H9 (cell line): ENCODE measurements around the gene UTP14A. TPM values are rescaled to one million over a fixed set of nuclear protein-coding genes. Genes with fewer than 3 reads are reported as not detected.

Source experiments
- DNase-seq: peaks from one replicate; pipeline ENCODE4 v3.0.0-alpha.2; 2017
- H2AFZ ChIP-seq: one replicate; pipeline ENCODE4 v1.6.1; 2013; ENCODE audit warnings: mild to moderate bottlenecking, low read length, control low read depth, moderate library complexity
- H2AK5ac ChIP-seq: 2 replicates; pipeline ENCODE4 v1.6.1; 2013; ENCODE audit warnings: low read length, control low read depth, mixed read lengths; ENCODE audit not compliant: insufficient read length
- H2BK120ac ChIP-seq: one replicate; pipeline ENCODE4 v1.6.1; 2013; ENCODE audit warnings: low read depth, mild to moderate bottlenecking, low read length, control low read depth, inconsistent platforms; ENCODE audit not compliant: poor library complexity, severe bottlenecking
- H2BK12ac ChIP-seq: 2 replicates; pipeline ENCODE4 v1.6.1; 2013; ENCODE audit warnings: low read length, control low read depth, mixed read lengths, low read depth; ENCODE audit not compliant: insufficient read length
- H2BK15ac ChIP-seq: 2 replicates; pipeline ENCODE4 v1.6.1; 2013; ENCODE audit warnings: low read depth, low read length, control low read depth
- H2BK20ac ChIP-seq: one replicate; pipeline ENCODE4 v1.6.1; 2013; ENCODE audit warnings: low read depth, mild to moderate bottlenecking, low read length, control low read depth, inconsistent platforms; ENCODE audit not compliant: poor library complexity, severe bottlenecking
- H2BK5ac ChIP-seq: 2 replicates; pipeline ENCODE4 v1.6.1; 2013; ENCODE audit warnings: low read length, control low read depth, mixed read lengths; ENCODE audit not compliant: insufficient read length
- H3K14ac ChIP-seq: 2 replicates; pipeline ENCODE4 v1.6.1; 2013; ENCODE audit warnings: low read length, control low read depth; ENCODE audit not compliant: insufficient read depth
- H3K18ac ChIP-seq: 2 replicates; pipeline ENCODE4 v1.6.1; 2013; ENCODE audit warnings: low read depth, mild to moderate bottlenecking, mixed read lengths, low read length, control low read depth; ENCODE audit not compliant: insufficient read length
- H3K23ac ChIP-seq: 2 replicates; pipeline ENCODE4 v1.6.1; 2013; ENCODE audit warnings: low read length, control low read depth, mixed read lengths, low read depth; ENCODE audit not compliant: insufficient read length
- H3K23me2 ChIP-seq: 2 replicates; pipeline ENCODE4 v1.6.1; 2013; ENCODE audit warnings: low read depth, mild to moderate bottlenecking, mixed read lengths, low read length, control low read depth; ENCODE audit not compliant: insufficient read length, poor library complexity, severe bottlenecking
- H3K27ac ChIP-seq: 2 replicates; pipeline ENCODE4 v1.5.1; 2013; ENCODE audit warnings: low read length, control low read depth, mixed read lengths, low read depth; ENCODE audit not compliant: insufficient read length
- H3K27me3 ChIP-seq: 2 replicates; pipeline ENCODE4 v1.6.1; 2013; ENCODE audit warnings: low read length, control low read depth, inconsistent platforms; ENCODE audit not compliant: insufficient read depth
- H3K4ac ChIP-seq: 2 replicates; pipeline ENCODE4 v1.6.1; 2013; ENCODE audit warnings: low read depth, mild to moderate bottlenecking, control low read depth, inconsistent platforms, low read length, moderate library complexity
- H3K4me1 ChIP-seq: 2 replicates; pipeline ENCODE4 v1.6.1; 2013; ENCODE audit warnings: low read length, control low read depth, inconsistent platforms; ENCODE audit not compliant: insufficient read depth
- H3K4me2 ChIP-seq: 2 replicates; pipeline ENCODE4 v1.6.1; 2013; ENCODE audit warnings: low read length, control low read depth, mixed read lengths; ENCODE audit not compliant: insufficient read length, insufficient read depth
- H3K56ac ChIP-seq: 2 replicates; pipeline ENCODE4 v1.6.1; 2013; ENCODE audit warnings: low read depth, mild to moderate bottlenecking, mixed read lengths, low read length, control low read depth; ENCODE audit not compliant: insufficient read length
- H3K79me1 ChIP-seq: 2 replicates; pipeline ENCODE4 v1.6.1; 2013; ENCODE audit warnings: low read depth, mild to moderate bottlenecking, moderate library complexity, low read length, control low read depth, inconsistent platforms; ENCODE audit not compliant: insufficient read depth, poor library complexity, severe bottlenecking
- H3K79me2 ChIP-seq: 2 replicates; pipeline ENCODE4 v1.6.1; 2013; ENCODE audit warnings: low read length, control low read depth, inconsistent platforms; ENCODE audit not compliant: insufficient read depth
- H3K9ac ChIP-seq: 2 replicates; pipeline ENCODE4 v1.6.1; 2013; ENCODE audit warnings: low read length, control low read depth, mixed read lengths; ENCODE audit not compliant: insufficient read length; ENCODE audit errors: extremely low read depth
- H3K9me3 ChIP-seq: one replicate; pipeline ENCODE4 v1.6.1; 2013; ENCODE audit warnings: low read depth, low read length, inconsistent platforms; ENCODE audit not compliant: control insufficient read depth
- H3T11ph ChIP-seq: one replicate; pipeline ENCODE4 v1.6.1; 2013; ENCODE audit warnings: mild to moderate bottlenecking, low read length, control low read depth, inconsistent platforms
- H4K20me1 ChIP-seq: one replicate; pipeline ENCODE4 v1.6.1; 2013; ENCODE audit not compliant: control insufficient read depth, insufficient read length, insufficient read depth
- H4K5ac ChIP-seq: 2 replicates; pipeline ENCODE4 v1.6.1; 2013; ENCODE audit warnings: low read depth, mild to moderate bottlenecking, mixed read lengths, low read length, control low read depth; ENCODE audit not compliant: insufficient read length
- H4K8ac ChIP-seq: replicated peaks from 2 replicates; pipeline ENCODE4 v1.6.1; 2013; ENCODE audit warnings: low read length, control low read depth, mixed read lengths, low read depth; ENCODE audit not compliant: insufficient read length
- H4K91ac ChIP-seq: 2 replicates; pipeline ENCODE4 v1.6.1; 2013; ENCODE audit warnings: low read depth, mild to moderate bottlenecking, moderate library complexity, mixed read lengths, low read length, control low read depth; ENCODE audit not compliant: insufficient read length
- H3K27ac Mint-ChIP-seq, 3 experiments: 2 replicates in 2 of 3; 3 replicates in 1 of 3; pipeline ENCODE4 v1.8.0; 2020 to 2021; ENCODE audit warnings: mixed read lengths in 3 of 3, mild to moderate bottlenecking in 1 of 3, moderate library complexity in 1 of 3
- H3K27me3 Mint-ChIP-seq: 2 replicates; pipeline ENCODE4 v1.8.0; 2021; ENCODE audit warnings: low read depth, mild to moderate bottlenecking, moderate library complexity, mixed read lengths
- H3K36me3 Mint-ChIP-seq, 3 experiments: 2 replicates in 2 of 3; 3 replicates in 1 of 3; pipeline ENCODE4 v1.8.0; 2020 to 2021; ENCODE audit warnings: low read depth in 3 of 3, mixed read lengths in 3 of 3; ENCODE audit not compliant: insufficient read depth in 1 of 3
- H3K4me1 Mint-ChIP-seq, 2 experiments: 2 replicates each; pipeline ENCODE4 v1.8.0; 2020; ENCODE audit warnings: mixed read lengths in 2 of 2
- H3K4me3 Mint-ChIP-seq, 2 experiments: 2 replicates in 1 of 2; 3 replicates in 1 of 2; pipeline ENCODE4 v1.8.0; 2020 to 2021; ENCODE audit warnings: mild to moderate bottlenecking in 2 of 2, mixed read lengths in 2 of 2, moderate library complexity in 1 of 2
- H3K9me3 Mint-ChIP-seq, 2 experiments: 2 replicates in 1 of 2; 3 replicates in 1 of 2; pipeline ENCODE4 v1.8.0; 2020; ENCODE audit warnings: mild to moderate bottlenecking in 2 of 2, mixed read lengths in 2 of 2, moderate library complexity in 1 of 2
- WGBS: extraction: QIAGEN DNeasy Blood & Tissue Kit; methylation state at CpG from one replicate; pipeline ENCODE4 v1.1.7; 2013; ENCODE audit warnings: missing lambda C conversion rate, low lambda C conversion rate, mixed read lengths; ENCODE audit not compliant: insufficient read length; ENCODE audit errors: extremely low coverage; 5-methylcytosine and 5-hydroxymethylcytosine counted together
- total RNA-seq: library from RNA; stranded (reverse); gene quantifications from 2 replicates; pipeline ENCODE4 v1.2.1, GENCODE V29; 2021
- TF ChIP-seq, protein P1 (sequence below): fragments of 200-600 bp; sonication (generic); conservative IDR thresholded peaks from 3 replicates; pipeline ENCODE4 v1.8.0; 2021; ENCODE audit warnings: antibody characterized with exemption, mild to moderate bottlenecking

The UTP14A gene
- total RNA-seq, 1 experiment from 2014 or later, result 37.0 TPM

DNA sequence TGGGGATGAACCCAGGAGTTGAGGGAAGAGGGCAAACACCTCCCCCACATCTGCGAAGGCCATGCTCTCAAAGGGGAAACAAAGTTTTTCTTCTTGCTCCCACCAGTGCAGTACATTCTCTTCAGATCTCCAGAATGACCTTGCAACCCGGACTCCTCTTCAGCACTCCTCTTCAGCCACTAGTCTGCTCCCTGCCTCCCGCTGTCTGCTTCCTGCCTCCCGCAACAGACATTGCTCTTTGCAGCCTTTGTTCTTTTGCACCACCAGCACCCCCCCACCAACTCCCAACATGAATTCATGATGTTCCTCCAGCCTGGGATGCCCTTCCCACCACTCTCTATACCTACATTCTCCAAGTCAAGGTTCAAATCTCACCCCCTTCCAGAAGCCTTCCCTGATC is 32.1 kb downstream of the UTP14A start:
- no peak overlapping the region for H3K23ac ChIP-seq
- peaks cover 0 to 75% of the 10 kb centered on the region in 2 experiments; a peak in 2 of 5 replicates for H3K9me3 Mint-ChIP-seq
- H3K18ac ChIP-seq, result no peak overlapping the region
- no CpG with 5 or more reads among the region's 4 CpGs for WGBS
- H4K91ac ChIP-seq, result no peak overlapping the region
- H2BK120ac ChIP-seq, result no peak overlapping the region
- no peak overlapping the region for H3K27ac Mint-ChIP-seq
- H4K5ac ChIP-seq, result no peak overlapping the region
- no peak overlapping the region for H3K27ac ChIP-seq
- peaks cover 1 to 4% (median 3%) of the 10 kb centered on the region in 3 experiments; a peak in 4 of 7 replicates for H3K36me3 Mint-ChIP-seq
- H3K27me3 ChIP-seq, result peaks cover 44% of the 10 kb centered on the region
- H3K4me3 Mint-ChIP-seq, result peak overlapping the region in 1 of 2 experiments; percentile 12; a peak in 3 of 5 replicates
- H3K79me1 ChIP-seq, result no peaks in the 10 kb centered on the region
- H4K8ac ChIP-seq, result no peak overlapping the region
- H2BK12ac ChIP-seq, result no peak overlapping the region
- H2BK5ac ChIP-seq, result no peak overlapping the region
- H2BK20ac ChIP-seq, result no peak overlapping the region
- no peak overlapping the region for H2BK15ac ChIP-seq
- H3K4me2 ChIP-seq, result no peak overlapping the region
- H3K4me1 ChIP-seq, result peaks cover 2% of the 10 kb centered on the region; the same call in 1 of the 2 replicates
- no peaks in the 10 kb centered on the region for H3K23me2 ChIP-seq
- no peak overlapping the region for H3K56ac ChIP-seq
- H4K20me1 ChIP-seq, result no peaks in the 10 kb centered on the region
- no peaks in the 10 kb centered on the region for H3K79me2 ChIP-seq
- H3K9ac ChIP-seq, result no peak overlapping the region
- no peak overlapping the region for H3K4ac ChIP-seq
- H3K4me1 Mint-ChIP-seq, result peaks cover 13 to 39% of the 10 kb centered on the region in 2 experiments
- H3K14ac ChIP-seq, result no peak overlapping the region
- TF ChIP-seq, protein P1, sequence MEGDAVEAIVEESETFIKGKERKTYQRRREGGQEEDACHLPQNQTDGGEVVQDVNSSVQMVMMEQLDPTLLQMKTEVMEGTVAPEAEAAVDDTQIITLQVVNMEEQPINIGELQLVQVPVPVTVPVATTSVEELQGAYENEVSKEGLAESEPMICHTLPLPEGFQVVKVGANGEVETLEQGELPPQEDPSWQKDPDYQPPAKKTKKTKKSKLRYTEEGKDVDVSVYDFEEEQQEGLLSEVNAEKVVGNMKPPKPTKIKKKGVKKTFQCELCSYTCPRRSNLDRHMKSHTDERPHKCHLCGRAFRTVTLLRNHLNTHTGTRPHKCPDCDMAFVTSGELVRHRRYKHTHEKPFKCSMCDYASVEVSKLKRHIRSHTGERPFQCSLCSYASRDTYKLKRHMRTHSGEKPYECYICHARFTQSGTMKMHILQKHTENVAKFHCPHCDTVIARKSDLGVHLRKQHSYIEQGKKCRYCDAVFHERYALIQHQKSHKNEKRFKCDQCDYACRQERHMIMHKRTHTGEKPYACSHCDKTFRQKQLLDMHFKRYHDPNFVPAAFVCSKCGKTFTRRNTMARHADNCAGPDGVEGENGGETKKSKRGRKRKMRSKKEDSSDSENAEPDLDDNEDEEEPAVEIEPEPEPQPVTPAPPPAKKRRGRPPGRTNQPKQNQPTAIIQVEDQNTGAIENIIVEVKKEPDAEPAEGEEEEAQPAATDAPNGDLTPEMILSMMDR, result no peak
- no peak overlapping the region for H3T11ph ChIP-seq
- H2AK5ac ChIP-seq, result no peak overlapping the region
- H3K9me3 ChIP-seq, result peaks cover 6% of the 10 kb centered on the region
- peak; percentile 29 for DNase-seq
- no peak overlapping the region for H2AFZ ChIP-seq
- peaks cover 79% of the 10 kb centered on the region for H3K27me3 Mint-ChIP-seq
